NCI-H2227 treated with DMSO at 0.1 percent for 48 hours (cell line): ENCODE results near the gene TGFA.

ENCODE experiments used
- DNase-seq: peaks from one replicate; lab custom pipeline; 2025; lab: John Stamatoyannopoulos, UW

Gene TGFA

DNA sequence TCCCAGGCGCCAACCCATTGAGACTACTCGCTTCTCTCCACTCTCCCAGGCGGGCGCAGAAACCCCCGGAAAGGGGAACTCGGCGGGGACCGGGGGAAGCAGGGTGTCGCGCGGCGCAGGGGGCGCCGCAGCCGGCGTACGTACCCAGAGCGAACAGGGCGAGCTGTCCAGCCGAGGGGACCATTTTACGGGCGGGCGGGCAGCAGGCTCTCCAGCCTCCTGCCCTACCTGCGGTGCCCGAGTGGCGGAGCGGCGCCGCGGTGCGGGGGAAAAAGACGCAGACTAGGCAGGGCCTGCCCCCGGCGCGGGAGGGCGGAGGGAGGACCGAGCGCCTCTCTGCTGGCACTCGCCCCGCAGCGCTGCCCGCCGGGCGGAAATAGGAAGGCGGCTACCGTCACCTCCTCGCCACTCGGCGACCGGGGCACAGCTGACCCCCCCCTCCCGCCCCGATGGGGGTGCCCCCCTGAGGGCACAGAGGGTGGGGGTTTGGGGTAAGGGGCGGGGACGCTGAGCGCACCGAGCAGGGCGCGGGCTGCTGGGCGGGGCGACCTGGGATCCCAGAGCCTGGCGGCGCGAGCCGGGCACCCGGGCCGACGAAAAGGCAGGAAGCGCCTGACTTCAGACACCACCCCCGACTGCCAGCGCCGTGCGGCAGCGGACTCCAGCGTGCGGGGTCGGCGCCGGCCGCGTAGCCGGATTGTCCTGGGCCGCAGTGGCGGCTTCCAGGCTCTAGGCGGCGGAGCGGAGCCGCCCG is at the start of gene TGFA:
TSS of gene TGFA (minus strand) at position 243 of the 754 bp plus-strand sequence. CDS start at position 184, 59 bp downstream.
- peak; percentile 47 for DNase-seq

DNA sequence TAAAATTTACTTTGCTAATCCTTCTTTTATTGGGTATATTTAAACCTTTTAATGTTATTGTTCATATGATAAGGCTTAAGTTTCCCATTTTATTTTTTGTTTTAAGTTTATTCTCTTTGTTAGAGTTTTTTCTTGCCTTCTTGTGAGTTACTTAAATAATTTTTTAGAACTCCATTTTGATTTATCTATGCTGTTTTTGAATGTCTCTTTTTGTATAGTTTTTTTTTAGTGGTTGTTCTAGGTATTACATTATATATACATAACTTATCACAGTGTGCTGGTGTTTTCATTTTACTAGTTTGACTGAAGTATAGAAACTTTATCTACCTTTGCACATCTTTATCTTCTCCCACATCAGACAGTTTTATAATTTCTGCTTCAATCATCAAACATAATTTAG is 49.4 kb upstream of the TGFA start:
- no peak for DNase-seq

DNA sequence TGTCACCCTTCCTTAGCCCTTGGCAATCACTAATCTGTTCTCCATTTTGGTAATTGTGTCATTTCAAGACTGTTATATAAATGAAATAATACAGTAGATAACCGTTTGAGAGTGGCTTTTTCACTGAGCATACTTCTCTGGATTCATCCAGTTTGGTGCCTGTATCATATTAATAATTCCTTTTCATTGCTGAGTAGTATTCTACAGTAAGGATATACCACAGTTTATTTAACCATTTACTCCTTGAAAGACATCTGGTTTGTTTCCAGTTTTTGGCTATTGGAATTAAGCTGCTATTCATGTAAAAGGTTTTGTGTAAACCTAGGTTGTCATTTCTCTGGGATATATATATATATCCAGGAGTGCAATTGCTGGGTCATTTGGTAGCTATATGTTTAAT is 44.6 kb upstream of the TGFA start:
- DNase-seq: no peak

DNA sequence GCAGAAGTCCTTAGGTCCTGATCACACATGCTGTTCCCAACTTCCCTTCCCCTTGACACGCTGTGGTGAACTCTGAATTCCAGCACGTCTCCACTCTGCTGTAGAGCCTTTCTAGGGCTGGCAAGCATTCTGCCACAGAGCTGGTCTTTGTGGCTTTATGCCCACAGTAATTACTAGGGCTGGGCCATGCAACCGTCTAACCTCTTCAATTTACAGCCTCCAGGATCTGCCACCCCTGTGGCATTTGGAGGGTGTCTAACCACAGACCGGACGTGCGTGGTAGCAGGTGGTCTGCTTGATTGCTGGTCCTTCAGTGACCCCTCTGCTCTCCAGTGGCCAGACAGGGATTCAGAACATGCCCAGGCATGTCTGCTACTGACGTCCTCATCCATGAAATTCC is 43.1 kb upstream of the TGFA start:
- DNase-seq: no peak

DNA sequence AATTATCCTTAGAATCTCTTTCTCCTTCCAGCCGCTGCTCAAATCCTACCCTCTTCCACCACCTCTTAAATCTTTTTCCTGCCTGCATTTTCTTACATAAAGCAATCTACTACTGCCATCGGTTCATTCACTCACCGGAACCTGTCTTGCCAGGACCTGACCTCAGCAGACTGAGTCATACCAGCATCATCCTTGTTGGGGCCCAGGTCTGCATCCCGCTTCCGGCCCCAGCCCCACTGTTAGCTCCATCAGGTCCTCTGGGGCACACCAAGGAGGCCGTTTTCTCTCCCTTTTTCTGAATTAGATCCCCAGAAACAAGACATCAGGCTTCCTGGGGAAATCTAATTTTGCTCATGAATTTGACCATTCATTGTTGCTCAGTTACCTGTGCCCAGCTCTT is 42.7 kb upstream of the TGFA start:
- no peak for DNase-seq

DNA sequence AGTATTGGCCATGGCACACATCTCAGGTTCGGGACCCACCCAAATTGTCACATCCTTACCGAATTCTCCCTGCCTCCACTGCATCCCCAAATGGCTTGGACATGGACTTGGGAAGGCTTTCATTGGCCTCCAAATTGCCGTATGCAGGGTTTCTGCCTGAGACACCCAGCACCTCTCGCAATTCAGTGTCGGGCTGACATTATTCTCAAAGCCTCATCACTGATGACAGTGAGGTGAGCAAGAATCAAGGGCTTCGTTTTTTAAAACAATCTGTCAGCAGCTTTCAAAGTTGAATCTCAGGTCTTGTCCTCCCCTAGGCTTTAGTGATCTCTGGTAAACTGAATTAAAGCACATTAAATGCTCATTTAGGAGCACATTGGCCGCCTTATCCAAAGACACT is 29.5 kb upstream of the TGFA start:
- no peak for DNase-seq

DNA sequence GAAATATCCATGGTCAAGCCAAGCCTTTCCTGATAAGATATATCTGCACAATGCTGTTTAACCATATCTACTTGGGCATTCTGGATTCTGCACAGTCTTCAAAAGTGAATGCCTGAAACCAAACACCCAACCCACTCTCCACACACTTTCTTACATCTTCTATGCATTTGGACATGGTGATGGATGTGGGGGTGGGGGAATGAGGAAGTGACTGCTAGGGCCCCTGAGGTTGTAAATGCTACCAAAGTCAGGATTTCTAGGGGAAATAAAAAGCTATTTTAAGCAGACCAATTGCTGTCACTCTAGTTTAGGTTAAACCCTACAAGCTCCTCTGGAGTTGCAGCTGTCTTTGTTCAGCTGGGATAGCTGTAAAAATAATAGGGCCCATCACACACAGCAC is 26.7 kb upstream of the TGFA start:
- DNase-seq: no peak

DNA sequence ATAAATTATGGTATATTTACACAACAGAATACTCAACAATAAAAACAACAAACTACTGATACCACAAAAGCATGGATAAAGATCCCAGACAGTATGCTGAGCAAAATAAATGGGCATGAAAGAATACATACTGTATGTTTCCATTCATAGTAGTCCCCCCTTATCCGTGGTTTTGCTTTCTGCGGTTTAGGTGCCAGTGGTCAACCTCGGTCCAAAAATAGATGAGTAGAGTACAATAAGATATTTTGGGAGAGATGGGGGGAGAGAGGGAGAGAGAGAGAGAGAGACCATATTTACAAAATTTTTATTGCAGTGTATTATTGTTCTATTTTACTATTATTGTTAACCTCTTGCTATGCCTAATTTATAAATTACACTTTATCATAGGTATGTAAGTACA is 21.0 kb upstream of the TGFA start:
- DNase-seq: no peak

DNA sequence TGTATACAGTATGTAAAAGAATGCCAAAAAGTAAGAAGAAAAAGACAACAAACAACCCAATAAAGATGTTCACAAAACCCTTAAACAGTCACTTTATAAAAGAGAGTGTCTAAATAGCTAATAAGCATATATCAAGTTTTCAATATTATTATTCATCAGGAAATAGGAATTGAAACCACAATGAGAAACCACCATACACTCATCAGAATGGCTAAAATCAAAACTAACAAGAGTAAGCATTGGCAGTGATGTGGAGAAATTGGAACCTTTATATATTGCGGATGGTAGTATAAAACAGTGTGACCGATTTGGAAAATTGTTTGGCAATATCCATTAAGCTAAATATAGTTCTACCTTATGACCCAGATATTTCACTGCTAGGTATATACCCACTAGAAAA is 20.5 kb upstream of the TGFA start:
- no peak for DNase-seq

DNA sequence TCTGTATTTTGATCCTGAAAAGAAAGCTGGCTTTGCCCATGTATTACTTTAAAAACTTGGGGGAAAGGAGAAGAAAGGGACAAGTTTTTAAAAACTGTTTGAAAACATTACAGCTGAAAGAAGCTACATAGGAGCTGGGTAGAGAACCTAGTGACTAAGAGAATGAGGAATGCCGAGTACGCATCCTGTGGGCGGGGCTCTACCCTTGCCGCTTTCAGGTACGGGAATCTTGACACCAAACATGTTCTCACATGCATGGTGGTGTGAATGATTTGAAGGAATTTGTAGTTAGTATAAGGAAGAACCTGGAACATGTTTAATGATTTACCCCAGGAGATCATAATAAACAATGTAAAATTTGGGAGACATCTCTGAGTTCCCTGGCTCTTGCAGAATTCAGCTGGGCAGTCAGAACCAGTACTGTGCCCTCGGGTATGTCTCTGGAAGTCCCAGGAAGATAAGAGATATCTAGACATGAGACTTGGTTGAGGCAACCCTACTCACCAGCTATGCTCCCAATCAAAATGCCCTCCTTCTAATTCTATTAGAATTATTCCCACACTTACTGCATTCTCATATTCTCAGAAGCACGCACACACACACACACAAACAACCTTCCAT is 16.5 kb upstream of the TGFA start:
- no peak for DNase-seq

DNA sequence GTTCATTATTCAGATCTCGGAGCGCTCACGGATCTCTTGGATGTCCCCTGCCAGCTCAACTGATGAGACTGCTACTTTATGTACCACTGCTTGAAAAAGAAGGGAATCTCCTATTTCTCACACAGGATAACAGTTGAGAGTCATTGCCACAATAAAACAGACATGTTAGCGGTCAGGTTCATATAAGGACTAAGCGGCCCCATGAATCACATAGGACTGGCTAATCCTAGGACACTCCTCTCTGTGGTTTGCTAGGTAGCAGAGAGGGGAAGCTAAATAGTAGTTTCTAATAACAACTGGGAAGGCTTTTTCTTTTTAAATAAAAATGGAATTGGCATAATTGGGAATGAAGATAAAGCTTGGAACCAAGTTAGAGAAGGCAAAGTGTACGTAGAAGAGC is 15.9 kb upstream of the TGFA start:
- DNase-seq: no peak

DNA sequence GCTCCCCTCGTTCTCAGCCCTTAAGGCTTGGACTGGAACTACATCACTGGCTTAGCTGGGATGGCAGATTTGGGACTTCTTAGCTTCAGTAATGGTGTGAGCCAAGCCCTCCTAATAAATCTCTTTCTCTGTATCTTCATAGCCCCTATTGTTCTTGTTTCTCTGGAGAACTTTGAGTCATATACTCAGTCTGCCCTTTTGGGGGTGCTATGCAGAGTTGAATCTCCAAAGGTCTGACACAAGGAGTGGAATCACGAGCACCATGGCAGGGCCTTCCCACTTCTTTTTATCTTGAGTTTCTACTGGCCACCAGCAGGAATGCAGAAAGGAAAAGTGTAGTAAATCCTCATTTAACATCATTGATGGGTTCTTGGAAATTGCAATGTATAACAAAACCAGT is 13.3 kb upstream of the TGFA start:
- no peak for DNase-seq

DNA sequence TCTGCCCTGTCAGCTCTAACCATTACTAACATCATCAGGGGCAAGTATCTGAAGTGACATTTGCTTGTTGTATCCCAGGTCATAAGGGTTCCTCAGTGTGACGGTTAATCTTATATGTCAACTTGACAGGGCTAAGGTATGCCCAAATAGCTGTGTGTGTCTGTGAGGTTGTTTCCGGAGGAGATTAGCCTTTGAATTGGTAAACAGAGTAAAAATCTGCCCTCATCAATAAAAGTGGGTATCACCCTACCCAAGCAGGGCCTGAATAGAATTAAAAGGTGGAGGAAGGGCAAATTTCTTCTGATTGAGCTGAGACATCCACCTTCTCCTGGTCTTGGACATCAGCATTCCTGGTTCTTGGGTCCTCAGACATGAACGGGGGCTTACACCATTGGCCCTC is 12.8 kb upstream of the TGFA start:
- DNase-seq: no peak

DNA sequence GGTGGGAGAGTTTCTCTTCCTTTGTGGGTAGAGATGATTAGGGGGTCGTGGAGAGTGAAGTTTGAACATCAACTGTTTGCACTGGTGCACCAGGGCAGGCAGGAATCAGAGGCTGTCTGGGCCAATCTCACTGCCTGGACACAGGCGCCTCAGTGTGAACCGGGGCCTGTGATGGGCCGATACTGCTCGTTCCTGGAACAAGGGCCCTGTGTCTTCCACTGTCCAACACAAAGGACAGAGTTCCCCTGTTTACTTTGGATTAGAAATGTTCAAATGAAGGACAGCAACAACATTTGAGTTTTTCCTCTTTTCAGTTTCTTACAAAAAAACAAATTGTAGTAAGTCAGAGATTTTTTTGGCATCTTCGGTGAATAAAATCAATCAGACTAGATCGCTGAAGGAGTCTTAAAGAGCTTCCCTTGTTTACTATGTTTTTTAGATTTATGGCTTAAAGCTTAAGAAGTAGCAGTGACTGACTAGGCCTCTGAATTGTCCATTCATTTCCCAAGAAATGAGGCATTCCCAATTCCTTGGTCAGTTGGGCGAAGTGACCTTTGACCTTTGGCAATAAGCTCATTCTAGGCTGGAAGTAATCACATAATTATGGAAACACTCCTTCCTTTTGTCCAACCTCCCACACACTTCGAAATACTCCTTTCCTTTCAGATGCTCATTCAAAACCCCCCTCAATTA is 11.6 kb upstream of the TGFA start:
- DNase-seq: no peak

DNA sequence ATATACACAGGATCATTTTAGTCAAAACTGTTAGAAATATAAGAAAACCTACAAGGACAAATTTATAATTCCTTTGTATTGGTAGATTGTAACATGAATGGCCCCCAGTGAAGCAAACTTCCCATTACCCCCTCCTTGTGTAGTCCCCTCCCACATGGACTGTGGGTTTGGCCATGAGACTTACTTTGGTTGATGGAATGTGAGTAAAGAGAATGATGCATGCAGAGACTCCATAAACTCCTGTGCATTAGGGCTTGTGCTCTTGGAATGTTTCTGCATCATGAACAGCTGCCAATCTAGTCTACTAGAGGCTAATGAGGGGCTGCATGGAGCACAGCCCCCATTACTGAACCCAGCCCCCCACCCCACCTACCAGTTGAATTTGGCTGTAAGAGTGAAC is 8.3 kb upstream of the TGFA start:
- no peak for DNase-seq

DNA sequence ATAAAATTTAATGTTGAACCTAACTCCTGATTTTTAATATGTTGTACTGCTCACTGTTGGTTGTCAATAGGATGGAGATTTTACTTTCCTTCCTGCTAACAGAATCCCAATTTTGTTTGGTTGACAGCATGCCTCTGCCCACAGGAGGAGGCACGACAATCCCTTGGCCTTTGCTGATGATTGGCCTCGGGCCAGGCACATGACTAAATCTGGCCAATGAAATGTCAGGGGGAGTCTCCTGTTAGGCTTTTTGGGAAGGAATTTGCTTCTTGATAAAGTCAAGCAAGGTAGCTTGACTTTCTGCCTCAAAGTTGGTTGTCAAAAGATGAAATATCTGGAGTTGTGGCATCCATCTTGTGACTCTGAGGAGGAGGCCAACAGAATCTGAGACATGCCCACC is 6.8 kb upstream of the TGFA start:
- DNase-seq: no peak

DNA sequence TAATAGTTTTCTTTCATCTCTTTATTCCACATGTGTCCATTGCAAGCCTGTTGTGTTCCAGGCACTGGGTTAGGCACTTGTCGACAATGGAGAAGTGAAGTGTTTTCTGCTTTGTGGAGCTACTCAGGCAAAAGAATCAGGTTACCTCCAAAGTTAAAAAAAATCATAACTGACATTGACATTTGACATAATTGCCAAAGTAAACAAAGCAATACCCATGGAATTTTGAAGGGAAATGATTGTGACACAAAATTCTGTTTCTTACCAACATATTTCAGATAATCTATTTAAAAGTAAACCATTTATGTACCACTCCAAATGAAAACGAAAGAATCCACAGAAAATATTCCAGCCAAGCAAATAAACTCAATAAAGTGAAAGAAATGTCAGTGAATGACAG is 6.4 kb upstream of the TGFA start:
- no peak for DNase-seq

DNA sequence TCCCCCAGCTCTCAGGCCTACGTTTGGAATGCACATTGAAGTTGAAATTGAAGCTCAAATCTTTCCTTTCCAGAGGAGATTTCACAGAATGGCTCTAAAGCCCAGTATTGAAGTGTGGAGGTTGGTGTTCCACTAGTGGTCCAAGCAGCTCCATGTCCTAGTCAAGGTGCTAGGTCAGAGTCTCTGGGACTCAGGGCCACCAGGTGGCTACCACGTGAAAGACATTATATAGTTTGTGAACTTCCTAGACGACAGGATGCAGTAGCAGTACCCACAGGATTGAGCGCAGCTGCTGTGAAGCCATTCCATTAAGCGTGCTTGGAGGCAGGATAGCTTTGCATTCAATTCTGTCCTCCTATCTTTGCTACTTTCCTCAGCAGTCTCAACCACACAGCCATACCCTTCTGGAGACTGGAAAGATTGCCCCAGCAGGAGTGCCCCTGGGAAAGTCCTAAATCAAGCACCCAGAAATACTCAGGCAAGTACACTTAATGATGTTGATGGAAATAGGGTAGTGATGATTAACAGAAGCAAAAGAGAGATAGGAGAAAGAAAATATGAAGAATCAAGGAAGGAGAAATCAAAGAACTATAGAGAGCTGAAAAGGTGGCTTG is 4.7 kb upstream of the TGFA start:
- DNase-seq: no peak

DNA sequence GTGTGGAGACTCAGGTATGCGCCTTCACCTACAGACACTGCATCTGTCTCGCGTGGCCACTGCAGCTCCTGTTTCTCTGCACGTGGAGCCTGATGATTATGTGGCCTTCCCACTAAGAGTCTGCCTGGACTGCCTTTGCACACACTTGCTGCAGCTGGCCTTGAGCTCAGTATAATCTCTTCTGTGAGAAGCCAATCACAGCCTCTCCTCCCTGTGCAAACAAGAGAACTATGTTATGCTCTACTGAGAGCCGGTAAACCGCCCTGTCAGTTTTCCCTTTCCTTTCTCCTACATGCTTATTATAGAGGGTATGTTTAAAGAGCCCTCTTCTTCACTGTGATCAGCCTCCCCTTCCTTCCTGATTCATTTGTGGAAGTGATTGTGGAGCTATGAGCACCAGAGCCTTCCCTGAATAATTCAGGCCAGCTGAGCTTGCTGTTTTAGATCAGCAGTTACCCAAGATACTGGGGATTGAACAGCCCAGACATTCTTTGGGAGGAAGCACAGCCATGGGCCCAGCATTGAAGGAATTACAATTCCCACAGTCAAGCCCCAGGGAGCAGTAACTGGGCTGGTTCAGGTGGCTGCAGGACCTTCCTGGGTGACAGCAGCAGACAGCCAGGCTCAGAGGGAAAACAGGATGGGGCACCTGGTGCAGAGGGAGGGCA is 3.7 kb upstream of the TGFA start:
- peak; percentile 88 for DNase-seq

DNA sequence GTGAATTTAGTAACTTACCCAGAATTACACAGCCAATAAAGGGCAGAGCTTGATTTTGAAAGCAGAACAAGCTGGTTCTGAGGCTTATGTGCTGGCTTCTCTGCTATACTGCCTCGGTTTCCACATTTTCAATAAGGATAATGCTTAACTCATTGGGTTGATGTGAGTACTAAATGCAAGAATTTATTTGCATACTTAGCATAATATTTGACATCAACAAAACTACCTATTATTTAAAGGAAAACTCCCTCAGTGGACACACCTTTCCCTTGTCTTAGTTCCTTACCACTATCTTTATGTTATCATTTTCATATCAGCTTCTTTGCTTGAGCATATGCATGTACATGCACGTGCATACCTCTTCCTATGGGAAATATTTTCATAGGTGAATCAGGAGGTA is 3.0 kb upstream of the TGFA start:
- DNase-seq: no peak

DNA sequence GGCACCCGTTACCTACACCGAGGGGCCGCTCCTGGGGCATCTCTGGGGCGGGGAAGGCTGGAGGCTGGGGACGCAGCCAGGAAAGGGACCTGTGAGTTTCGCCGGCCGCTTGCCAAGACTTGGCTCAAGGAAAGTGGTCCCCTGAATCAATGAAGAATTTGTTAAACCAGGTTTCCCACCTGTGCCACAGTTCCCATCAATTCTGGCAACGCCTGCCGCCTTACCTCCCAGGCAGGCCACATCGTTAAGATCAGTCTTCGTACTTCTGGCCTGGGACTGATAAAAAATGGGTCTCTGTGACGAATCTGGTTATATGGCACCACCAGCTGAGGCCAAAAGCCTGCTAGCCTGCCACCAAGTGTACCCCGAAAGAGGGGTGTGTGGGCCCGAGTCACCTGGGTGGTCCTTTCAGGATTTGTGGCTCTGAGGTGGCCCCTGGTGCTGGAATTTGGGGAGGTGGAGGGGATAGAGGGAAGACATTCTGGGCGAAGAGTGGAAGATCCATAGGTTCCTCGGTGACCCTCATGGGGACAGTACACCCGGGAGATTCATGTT is 789 bp upstream of the TGFA start:
- DNase-seq: no peak

DNA sequence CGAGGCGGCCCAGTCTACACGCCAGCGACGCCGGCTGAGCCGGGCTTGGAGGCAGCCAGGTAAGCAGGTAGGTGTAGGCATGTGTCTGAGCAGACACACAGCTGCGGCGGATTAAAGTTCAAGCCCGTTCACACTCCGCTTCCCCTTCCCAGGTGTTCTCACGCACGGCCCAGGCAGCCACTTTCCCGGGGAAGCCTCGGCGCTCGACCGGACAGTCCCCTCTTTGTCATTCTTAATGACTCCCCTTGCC is 367 bp downstream of the TGFA start:
- DNase-seq: no peak
